Keratinocyte (primary cell): ENCODE data around the gene TSHR.

Experiments
- CTCF ChIP-seq, 3 experiments: IDR thresholded peaks in 1 of 3; conservative IDR thresholded peaks in 1 of 3; optimal IDR thresholded peaks in 1 of 3; 2 replicates in 2 of 3; 3 replicates in 1 of 3; pipeline versions ENCODE3 to v1.5.1; 2011; ENCODE audit warnings: low read length in 3 of 3, mild to moderate bottlenecking in 3 of 3, moderate library complexity in 2 of 3, control low read depth in 1 of 3, inconsistent platforms in 1 of 3; ENCODE audit not compliant: insufficient read depth in 2 of 3; ENCODE audit errors: extremely low read depth in 1 of 3
- EZH2 ChIP-seq: IDR thresholded peaks from one replicate; pipeline ENCODE4 v1.6.1; 2012; ENCODE audit warnings: inconsistent platforms, mild to moderate bottlenecking, low read length, moderate library complexity

DNA sequence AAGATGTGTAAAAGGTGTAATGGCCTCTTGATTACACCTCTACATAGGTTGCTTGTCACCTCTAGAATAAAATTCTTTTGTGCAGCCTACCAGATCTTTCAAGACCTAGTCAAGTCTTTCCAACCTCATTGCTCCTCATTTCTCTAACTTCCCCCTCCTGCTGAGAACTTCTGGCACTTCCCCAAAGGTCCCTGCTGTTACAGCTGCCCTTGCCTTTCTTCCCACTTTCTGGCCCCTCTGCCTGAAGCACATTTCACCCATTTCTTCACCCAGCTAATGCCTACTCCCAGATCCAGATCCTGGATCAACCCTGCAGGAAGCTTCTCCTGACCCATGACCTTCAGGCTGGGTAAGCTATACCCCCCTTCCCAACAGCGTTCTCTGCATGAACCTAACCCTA lies 1.5 kb downstream of the TSHR start:
- TF ChIP-seq CTCF (optimal IDR thresholded peaks at IDR 0.05 in 1 of 3, IDR thresholded peaks at IDR 0.05 in 1 of 3, conservative IDR thresholded peaks at IDR 0.05 in 1 of 3; ENCODE audit: extremely low read depth in 1 of 3, insufficient read depth in 2 of 3, low read length in 3 of 3) (no peak), EZH2 (no peak)
